Skeletal muscle satellite cell (primary cell): ENCODE measurements around the gene LILRB2.
"Not testable (repeated sequence)": the region's sequence is repeated elsewhere in the genome, so short reads cannot be mapped to it uniquely, and the experiment has no call there.

Experiments
- H3K27me3 ChIP-seq: 2 replicates; pipeline ENCODE4 v1.7.0; 2013; ENCODE audit warnings: low read length; ENCODE audit not compliant: control insufficient read depth, insufficient read depth
- H3K36me3 ChIP-seq: 2 replicates; pipeline ENCODE4 v1.7.0; 2013; ENCODE audit warnings: mild to moderate bottlenecking, control low read depth, low read length; ENCODE audit not compliant: insufficient read depth
- H3K4me1 ChIP-seq: 2 replicates; pipeline ENCODE4 v1.7.0; 2013; ENCODE audit warnings: low read length; ENCODE audit not compliant: control insufficient read depth, insufficient read depth
- H3K4me2 ChIP-seq: 2 replicates; pipeline ENCODE4 v1.7.0; 2013; ENCODE audit warnings: mild to moderate bottlenecking, low read length
- H3K4me3 ChIP-seq: 2 replicates; pipeline ENCODE4 v1.7.0; 2013; ENCODE audit warnings: low read length
- H3K9ac ChIP-seq: 2 replicates; pipeline ENCODE4 v1.7.0; 2013; ENCODE audit warnings: mild to moderate bottlenecking, low read depth, low read length, moderate library complexity
- H3K9me3 ChIP-seq: replicated peaks from 2 replicates; pipeline ENCODE4 v1.7.0; 2013; ENCODE audit warnings: mild to moderate bottlenecking, control low read depth, low read length

LILRB2 gene

DNA sequence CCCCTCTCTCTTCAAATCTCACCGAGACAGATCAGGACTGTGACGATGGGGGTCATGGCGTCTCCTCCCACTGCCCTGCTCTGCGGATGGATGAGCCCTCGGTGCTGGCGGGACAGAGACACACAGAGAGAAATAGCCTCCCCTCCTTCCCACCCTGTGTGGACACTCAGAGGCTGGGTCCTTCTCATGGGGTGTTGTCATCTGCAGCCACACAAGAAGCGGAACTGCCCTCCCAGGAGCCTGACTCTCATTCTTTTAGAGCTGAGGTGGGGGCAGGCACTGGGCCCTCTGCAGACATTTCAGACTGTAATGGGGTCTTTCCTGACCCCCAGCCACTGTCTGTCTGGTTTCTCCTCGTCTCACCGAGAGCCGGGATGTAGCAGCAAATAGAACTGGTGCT lies 469 bp downstream of the LILRB2 start:
- H3K9ac ChIP-seq, H3K4me1 ChIP-seq, H3K4me2 ChIP-seq, H3K9me3 ChIP-seq, H3K4me3 ChIP-seq, H3K27me3 ChIP-seq, H3K36me3 ChIP-seq: not testable (repeated sequence)

DNA sequence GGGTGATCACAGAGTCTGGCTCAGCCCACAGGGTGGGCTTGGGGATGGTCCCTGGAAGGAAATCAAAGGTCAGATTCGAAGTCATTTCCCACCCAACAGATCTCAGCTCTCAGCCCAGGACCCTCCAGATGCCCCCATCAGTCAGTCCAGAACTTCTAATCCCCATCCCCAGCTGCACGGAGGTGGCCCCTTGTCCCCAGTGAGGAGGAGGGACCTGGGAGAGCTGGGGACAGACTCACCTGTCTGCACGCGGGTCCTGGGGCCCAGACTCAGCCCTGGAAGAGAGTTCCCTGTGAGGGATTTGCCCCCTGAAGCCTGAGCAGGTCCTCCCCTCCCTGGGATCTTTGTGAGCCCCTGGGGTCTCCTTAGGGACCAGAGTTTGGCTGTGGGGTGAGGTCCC lies 885 bp downstream of the LILRB2 start:
- not testable (repeated sequence) for H3K4me2 ChIP-seq, H3K4me1 ChIP-seq, H3K9ac ChIP-seq, H3K4me3 ChIP-seq, H3K27me3 ChIP-seq, H3K9me3 ChIP-seq, H3K36me3 ChIP-seq

DNA sequence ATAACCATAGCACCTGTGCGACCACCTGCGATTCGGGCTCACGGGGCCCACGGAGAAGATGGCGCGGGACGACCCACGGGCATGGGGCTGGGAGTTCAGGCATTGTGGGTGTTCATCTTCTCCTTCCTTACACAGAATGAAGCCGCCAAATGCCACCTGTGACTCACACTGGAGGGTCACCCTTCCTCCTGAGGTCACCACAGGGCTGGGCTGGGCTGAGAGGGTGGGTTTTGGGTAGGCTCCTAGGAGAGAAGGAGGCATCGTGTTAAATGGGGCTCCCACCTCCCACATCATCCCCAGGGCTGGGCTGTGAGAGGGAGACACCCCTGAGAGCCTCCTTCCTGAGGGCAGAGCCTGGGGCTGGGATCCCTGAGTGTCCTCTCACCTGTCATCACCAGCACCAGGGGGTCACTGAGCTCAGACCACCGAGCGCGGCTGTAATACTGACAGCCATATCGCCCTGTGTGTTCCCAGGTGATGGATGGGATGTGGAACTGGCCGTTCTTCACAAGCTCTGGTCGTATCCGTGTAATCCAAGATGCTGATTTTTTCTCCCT lies 1.4 kb downstream of the LILRB2 start:
- Histone ChIP-seq H3K9ac (no peak overlapping the region), H3K36me3 (no peaks in the 10 kb centered on the region), H3K4me3 (no peak overlapping the region), H3K9me3 (no peaks in the 10 kb centered on the region), H3K4me2 (no peak overlapping the region), H3K27me3 (no peaks in the 10 kb centered on the region), H3K4me1 (no peaks in the 10 kb centered on the region)

DNA sequence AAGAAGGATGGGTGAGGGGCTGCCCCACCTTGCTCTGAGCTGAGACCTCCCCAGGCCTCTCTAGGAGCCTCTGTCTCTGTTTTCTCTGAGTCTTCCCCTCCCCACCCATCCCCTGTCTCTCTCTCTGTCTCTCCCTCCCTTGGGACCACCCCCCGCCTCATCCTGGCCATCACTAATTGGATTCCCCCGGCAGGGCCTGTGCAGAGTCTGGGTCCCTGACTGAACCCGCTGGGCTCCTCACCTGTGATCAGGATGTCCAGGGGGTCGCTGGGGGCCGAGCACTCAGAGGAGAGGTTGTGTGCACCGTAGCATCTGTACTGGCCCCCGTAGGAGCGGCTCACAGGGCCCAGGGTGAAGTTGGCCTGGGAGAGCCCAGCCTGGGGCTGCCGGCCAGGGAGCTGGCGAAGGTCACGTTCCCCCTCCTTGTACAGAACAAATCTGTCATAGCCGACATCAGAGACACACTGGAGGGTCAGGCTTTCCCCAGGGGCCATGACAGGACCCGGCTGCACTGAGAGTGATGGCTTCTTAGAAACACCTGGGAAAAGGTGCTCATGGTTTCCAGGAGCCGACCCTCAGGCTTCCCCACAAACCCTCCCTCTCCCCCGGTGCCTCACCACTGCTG lies 2.2 kb downstream of the LILRB2 start:
- not testable (repeated sequence) for H3K4me3 ChIP-seq, H3K9me3 ChIP-seq, H3K36me3 ChIP-seq, H3K4me1 ChIP-seq, H3K9ac ChIP-seq, H3K27me3 ChIP-seq, H3K4me2 ChIP-seq

DNA sequence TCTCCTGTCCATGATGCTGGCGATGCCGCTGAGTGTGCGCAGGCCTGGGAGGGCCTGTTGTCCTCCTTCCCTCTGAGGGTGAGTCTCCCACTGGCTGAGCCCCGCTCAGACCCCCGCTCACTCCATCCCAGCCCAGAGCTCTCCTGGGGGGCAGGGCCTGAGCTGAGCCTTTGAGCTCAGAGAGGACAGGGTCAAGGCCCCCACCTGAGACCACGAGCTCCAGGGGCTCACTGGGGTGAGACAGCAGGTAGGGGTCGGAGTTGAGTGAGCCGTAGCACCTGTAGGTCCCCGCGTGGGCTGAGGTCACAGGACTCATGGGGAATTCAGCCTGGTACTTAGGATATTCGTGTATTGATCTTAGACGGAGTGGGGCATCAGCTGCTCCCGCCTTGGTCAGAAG lies 2.9 kb downstream of the LILRB2 start:
- not testable (repeated sequence) for H3K36me3 ChIP-seq, H3K4me3 ChIP-seq, H3K9ac ChIP-seq, H3K9me3 ChIP-seq, H3K27me3 ChIP-seq, H3K4me2 ChIP-seq, H3K4me1 ChIP-seq

DNA sequence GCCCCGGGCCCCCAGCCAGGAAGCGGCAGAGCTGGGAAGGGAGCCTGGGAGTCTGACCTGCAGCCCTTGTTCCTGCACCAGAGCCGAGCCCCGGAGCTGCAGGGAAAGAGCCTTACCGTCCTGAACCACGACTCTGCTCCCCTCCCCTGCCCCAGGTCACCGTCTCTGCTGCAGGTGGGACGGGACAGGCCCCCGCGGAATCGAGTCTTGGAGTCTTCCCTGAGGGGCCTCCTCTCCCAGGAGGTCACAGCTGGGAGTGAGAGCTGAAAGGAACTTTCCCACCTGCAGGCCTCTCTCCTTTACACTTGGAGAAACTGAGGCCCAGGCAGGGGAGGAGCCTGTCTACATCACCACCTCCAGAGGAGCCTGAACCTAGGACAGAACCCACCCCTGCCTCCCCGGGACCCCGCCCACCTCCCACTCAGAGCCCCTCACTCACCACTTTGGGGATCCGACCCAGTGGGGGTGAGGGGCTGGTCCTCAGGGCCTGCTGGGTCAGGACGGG lies 3.7 kb downstream of the LILRB2 start:
- not testable (repeated sequence) for H3K4me1 ChIP-seq, H3K9me3 ChIP-seq, H3K4me2 ChIP-seq, H3K36me3 ChIP-seq, H3K4me3 ChIP-seq, H3K27me3 ChIP-seq, H3K9ac ChIP-seq

DNA sequence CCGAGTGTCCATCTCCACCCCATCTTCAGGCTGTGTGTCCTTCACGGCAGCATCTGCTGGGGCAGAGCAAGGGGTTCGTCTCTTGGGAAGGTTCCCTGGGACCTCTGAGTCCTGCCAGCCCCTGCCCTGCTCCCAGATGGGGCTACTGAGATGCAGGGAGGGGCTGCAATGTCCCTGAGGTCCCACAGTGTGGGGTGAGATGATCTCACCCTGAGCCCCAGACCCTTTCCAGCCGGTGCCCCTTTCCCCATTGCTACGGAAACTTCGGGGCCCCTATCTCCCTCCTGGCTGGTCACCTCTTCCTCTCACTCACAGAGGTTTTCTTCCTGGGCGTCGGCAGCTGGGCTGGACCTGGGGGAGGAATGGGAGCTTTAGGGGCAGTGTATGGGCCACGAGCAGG lies 5.0 kb downstream of the LILRB2 start:
- Histone ChIP-seq H3K4me3 (no peak overlapping the region), H3K27me3 (peaks cover 3% of the 10 kb centered on the region), H3K9me3 (no peaks in the 10 kb centered on the region), H3K9ac (no peak overlapping the region), H3K4me2 (no peak overlapping the region), H3K36me3 (no peaks in the 10 kb centered on the region), H3K4me1 (no peaks in the 10 kb centered on the region)

DNA sequence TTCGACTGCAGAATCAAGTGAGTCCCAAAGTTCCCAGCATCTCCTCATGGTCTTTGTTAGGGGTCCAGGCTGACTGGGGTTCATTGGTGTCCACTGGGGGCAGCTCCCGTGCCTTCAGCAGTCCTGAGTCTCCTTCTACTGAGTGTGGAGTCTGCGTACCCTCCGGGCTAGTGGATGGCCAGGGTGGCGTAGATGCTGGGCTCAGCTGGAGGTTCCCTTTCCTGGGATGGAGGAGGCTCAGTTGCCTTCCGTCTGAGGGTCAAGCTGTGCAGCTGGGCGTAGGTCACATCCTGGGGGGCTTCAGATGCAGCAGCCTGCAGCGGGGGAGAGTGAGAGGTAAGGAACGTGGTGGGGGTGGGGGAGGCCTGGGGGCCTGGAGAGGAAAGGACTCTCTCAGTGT lies 6.4 kb downstream of the LILRB2 start:
- H3K9me3 ChIP-seq, H3K4me3 ChIP-seq, H3K36me3 ChIP-seq, H3K4me2 ChIP-seq, H3K9ac ChIP-seq, H3K27me3 ChIP-seq, H3K4me1 ChIP-seq: not testable (repeated sequence)

DNA sequence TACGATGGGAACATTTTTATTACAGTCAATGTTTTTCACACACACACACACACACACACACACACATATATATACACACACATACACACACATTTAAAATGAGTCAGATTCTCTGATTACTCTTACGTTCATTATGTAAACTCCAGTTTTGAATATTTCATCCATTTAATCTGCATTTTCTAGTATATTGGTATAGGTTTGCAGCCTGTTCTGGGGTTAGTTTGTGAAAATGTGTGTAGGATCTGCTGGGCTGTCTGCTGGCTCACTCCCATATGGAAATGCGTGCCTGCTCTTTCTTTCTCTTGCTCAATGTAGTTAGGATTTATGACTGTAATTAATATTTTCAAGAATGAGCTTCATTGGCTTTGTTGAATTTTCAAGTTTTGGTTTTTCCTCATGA lies 7.1 kb downstream of the LILRB2 start:
- no peak overlapping the region for H3K4me3 ChIP-seq
- H3K27me3 ChIP-seq = peaks cover 3% of the 10 kb centered on the region
- H3K4me1 ChIP-seq = no peaks in the 10 kb centered on the region
- no peaks in the 10 kb centered on the region for H3K36me3 ChIP-seq
- H3K9ac ChIP-seq = no peak overlapping the region
- no peak overlapping the region for H3K4me2 ChIP-seq
- no peaks in the 10 kb centered on the region for H3K9me3 ChIP-seq

DNA sequence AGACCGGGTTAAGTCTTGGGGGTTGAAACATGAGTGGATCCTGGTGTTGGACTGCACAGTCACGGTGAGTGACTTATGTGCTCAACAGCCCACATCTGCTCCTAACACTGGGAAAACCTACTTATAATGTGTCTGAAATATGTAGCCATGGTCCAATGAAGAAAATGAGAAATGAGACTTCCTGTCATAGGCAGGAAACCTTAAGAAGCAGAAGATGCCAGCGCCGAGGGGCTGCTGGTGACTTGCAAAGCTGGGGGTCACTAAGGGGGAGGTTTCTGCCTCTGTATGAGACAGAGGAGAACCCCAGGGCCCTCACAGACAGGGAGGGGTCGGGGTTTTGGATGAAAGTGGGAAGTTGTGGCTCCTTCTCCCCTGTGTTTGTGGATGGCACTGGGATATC lies 8.7 kb downstream of the LILRB2 start:
- H3K4me1 ChIP-seq, H3K36me3 ChIP-seq, H3K4me2 ChIP-seq, H3K9ac ChIP-seq, H3K27me3 ChIP-seq, H3K9me3 ChIP-seq, H3K4me3 ChIP-seq: not testable (repeated sequence)

DNA sequence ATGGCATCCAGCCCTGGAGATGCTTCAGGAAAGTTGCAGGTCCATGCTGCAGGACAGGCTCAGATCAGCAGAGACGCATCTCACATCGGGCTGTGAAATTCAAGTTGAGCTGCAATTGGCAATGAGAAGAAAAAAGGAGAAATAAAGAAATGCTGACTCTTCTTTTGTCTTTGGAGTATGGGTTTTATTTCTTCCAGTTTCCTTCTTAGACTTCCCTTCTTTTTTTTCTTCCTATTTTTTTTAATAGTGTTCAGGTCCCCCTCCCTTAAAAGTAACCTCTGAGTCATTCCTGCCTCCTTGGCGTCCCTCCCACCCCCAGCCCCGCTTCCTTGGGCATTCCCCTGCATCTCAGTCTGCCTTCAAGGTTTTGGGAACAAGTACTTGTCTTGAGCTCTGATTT lies 9.3 kb downstream of the LILRB2 start:
- H3K4me1 ChIP-seq, H3K36me3 ChIP-seq, H3K4me3 ChIP-seq, H3K9me3 ChIP-seq, H3K4me2 ChIP-seq, H3K27me3 ChIP-seq, H3K9ac ChIP-seq: not testable (repeated sequence)

DNA sequence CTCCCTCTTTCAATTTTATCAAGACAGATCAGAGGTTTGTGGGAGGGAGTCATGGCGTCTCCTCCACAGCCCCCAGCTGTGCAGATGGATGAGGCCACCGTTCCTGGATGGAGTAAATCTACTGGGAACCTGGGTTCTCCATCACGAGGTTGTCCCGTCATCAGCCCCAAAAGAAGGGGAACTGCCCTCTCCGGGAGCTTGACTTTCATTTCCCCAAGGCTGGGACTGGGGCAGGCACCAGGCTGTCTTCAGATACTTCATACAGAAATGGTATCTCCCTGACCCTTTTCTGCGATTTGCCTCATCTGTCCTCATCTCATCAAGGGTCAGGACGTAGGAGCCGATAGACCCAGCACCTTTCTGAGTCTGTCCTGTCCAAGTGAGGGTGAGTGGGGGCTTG lies 9.8 kb downstream of the LILRB2 start:
- Histone ChIP-seq H3K4me2 (no peak overlapping the region), H3K4me3 (no peak overlapping the region), H3K9me3 (no peaks in the 10 kb centered on the region), H3K36me3 (no peaks in the 10 kb centered on the region), H3K9ac (no peak overlapping the region), H3K27me3 (peaks cover 3% of the 10 kb centered on the region), H3K4me1 (no peaks in the 10 kb centered on the region)
